ENCODE data around the gene GAS7. TPM values are rescaled to one million over a fixed set of nuclear protein-coding genes. Genes with fewer than 3 reads are reported as not detected.

The GAS7 gene
- total and polyA plus RNA-seq, 9 of the 15 experiments (the other 6 are each of a cell fraction or from before 2014, with no cell fraction given), result 0.11 to 0.33 TPM; not detected in 7

DNA sequence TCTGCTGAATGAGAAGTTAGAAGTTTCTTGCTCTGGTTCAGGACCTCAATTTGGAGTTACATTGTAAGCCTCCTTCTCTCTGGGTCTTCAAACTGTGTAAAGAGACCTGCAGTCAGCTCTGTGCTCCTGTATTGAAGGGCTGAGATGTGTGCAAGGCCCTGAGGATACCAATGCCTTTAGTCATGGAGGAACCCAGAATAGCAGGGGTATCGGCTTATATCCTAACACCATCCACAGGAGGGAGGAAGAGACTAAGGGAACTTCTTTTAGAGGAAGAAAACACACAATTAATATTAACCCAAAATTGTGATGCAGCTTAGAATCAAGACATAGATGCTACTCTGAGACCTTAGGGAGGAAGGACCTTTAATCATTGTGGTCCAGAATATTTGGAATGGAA lies 336.2 kb downstream of the GAS7 start (continued):
- TF ChIP-seq, protein P1, sequence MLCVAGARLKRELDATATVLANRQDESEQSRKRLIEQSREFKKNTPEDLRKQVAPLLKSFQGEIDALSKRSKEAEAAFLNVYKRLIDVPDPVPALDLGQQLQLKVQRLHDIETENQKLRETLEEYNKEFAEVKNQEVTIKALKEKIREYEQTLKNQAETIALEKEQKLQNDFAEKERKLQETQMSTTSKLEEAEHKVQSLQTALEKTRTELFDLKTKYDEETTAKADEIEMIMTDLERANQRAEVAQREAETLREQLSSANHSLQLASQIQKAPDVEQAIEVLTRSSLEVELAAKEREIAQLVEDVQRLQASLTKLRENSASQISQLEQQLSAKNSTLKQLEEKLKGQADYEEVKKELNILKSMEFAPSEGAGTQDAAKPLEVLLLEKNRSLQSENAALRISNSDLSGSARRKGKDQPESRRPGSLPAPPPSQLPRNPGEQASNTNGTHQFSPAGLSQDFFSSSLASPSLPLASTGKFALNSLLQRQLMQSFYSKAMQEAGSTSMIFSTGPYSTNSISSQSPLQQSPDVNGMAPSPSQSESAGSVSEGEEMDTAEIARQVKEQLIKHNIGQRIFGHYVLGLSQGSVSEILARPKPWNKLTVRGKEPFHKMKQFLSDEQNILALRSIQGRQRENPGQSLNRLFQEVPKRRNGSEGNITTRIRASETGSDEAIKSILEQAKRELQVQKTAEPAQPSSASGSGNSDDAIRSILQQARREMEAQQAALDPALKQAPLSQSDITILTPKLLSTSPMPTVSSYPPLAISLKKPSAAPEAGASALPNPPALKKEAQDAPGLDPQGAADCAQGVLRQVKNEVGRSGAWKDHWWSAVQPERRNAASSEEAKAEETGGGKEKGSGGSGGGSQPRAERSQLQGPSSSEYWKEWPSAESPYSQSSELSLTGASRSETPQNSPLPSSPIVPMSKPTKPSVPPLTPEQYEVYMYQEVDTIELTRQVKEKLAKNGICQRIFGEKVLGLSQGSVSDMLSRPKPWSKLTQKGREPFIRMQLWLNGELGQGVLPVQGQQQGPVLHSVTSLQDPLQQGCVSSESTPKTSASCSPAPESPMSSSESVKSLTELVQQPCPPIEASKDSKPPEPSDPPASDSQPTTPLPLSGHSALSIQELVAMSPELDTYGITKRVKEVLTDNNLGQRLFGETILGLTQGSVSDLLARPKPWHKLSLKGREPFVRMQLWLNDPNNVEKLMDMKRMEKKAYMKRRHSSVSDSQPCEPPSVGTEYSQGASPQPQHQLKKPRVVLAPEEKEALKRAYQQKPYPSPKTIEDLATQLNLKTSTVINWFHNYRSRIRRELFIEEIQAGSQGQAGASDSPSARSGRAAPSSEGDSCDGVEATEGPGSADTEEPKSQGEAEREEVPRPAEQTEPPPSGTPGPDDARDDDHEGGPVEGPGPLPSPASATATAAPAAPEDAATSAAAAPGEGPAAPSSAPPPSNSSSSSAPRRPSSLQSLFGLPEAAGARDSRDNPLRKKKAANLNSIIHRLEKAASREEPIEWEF (CRISPR knock-in tag; IDR thresholded peaks at IDR 0.05), result no peak

DNA sequence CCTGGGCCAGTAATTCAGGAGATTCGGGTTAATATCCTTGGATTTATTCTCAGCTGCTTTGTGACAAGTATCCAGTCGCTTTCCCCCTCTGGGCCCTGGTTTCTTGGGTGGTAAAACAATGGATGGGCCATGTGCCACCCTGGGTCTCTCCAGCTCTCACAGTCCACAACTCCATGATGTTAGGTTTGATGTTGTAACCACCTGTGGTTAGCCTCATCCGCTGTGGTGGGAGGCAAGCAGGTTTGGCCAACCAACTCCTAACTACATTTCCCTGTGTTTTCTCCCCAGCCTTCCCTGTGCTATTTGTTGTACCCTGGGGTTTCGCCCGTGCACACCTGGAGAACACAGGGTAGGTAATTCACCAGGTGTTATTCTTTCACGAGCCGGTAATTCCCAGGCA lies 337.6 kb downstream of the GAS7 start:
- intact Hi-C loops (cut with micrococcal nuclease) (no loop called here), in situ Hi-C loops (cut with MboI) (no loop called here)
- Histone ChIP-seq H3K36me3 (ENCODE audit: control insufficient read depth, insufficient read depth, low read length) (no peaks in the 10 kb centered on the region), H3K4me1 (replicated peaks in 1 of 2; ENCODE audit: control insufficient read depth in 2 of 2, insufficient read depth in 2 of 2, low read length in 2 of 2) (no peaks in the 10 kb centered on the region), H3K9me3 (replicated peaks; ENCODE audit: control insufficient read depth, insufficient read depth, low read depth, low read length) (no peaks in the 10 kb centered on the region), H3K27ac (ENCODE audit: extremely low read depth, low read depth, low read length) (no peak overlapping the region), H3K4me2 (ENCODE audit: insufficient read depth, low read length) (no peak overlapping the region), H3K27me3 (ENCODE audit: control insufficient read depth in 2 of 2, insufficient read depth in 2 of 2, low read length in 2 of 2) (no peaks in the 10 kb centered on the region), H3K9ac (ENCODE audit: insufficient read depth in 1 of 2, low read depth in 2 of 2, low read length in 2 of 2) (no peak overlapping the region), H3K79me2 (ENCODE audit: control insufficient read depth, insufficient read depth, low read length) (no peaks in the 10 kb centered on the region), H3K4me3 (no peak overlapping the region), H2AFZ (ENCODE audit: low read depth, low read length) (no peak overlapping the region), H4K20me1 (replicated peaks; ENCODE audit: control insufficient read depth, insufficient read depth, low read length) (no peaks in the 10 kb centered on the region), H3K9me1 (ENCODE audit: control insufficient read depth, insufficient read depth, low read length) (no peaks in the 10 kb centered on the region)
- TF ChIP-seq HMG20A (CRISPR knock-in tag; conservative IDR thresholded peaks at IDR 0.05) (no peak), POU5F1 (IDR thresholded peaks at IDR 0.05; ENCODE audit: borderline replicate concordance, low read depth, low read length, partially characterized antibody) (no peak)
- no TSS peak for BruUV-seq (replicated peaks)
- CTCF ChIA-PET (ENCODE audit: low intra/inter-chr PET ratio), result no interaction called here
- ATAC-seq (no peak), DNase-seq (ENCODE audit: extremely low read depth in 1 of 4, low spot score in 3 of 4) (no peak), FAIRE-seq (no peak)
- 2% methylated on average over 7 of the region's 7 CpGs for WGBS (ENCODE audit: insufficient coverage, low coverage, missing lambda C conversion rate)
- POLR2A ChIA-PET, result no interaction called here

Other genes starting within 250 kb of the GAS7 start
- gene MYH13, start 174.4 kb upstream of the GAS7 start, total RNA-seq (2014; rRNA removed), result not detected in 2 replicates
- gene MYH13, start 174.4 kb upstream of the GAS7 start, total RNA-seq (2014; rRNA removed; fragmentation: Illumina TruSeq; extraction: Trizol), result not detected in 2 replicates
- gene MYH13, start 174.4 kb upstream of the GAS7 start, total RNA-seq (2015; rRNA removed; fragmentation: Illumina TruSeq; extraction: Trizol), result not detected in 2 replicates
- gene MYH13, start 174.4 kb upstream of the GAS7 start, total RNA-seq (2021), result not detected in 2 replicates
- gene MYH13, start 174.4 kb upstream of the GAS7 start, polyA plus RNA-seq (2011; rRNA removed), result not detected in 2 replicates
- not detected in 2 replicates for gene MYH13, start 174.4 kb upstream of the GAS7 start, polyA plus RNA-seq (2014; fragmentation: Illumina TruSeq; extraction: Trizol)
- under 1 TPM in 1 of 2 experiments, not detected in 1; 0.01 TPM for gene MYH13, start 174.4 kb upstream of the GAS7 start, polyA plus RNA-seq (2014; fragmentation: Nextera tagmentation; extraction: Ambion mirVana)
- gene MYH13, start 174.4 kb upstream of the GAS7 start, polyA plus RNA-seq (2014; rRNA removed), result not detected in 2 replicates
- not detected in 2 replicates for gene MYH8, start 223.3 kb upstream of the GAS7 start, total RNA-seq (2014; rRNA removed)
- not detected in 2 replicates for gene MYH8, start 223.3 kb upstream of the GAS7 start, total RNA-seq (2014; rRNA removed; fragmentation: Illumina TruSeq; extraction: Trizol)
- not detected in 2 replicates for gene MYH8, start 223.3 kb upstream of the GAS7 start, total RNA-seq (2015; rRNA removed; fragmentation: Illumina TruSeq; extraction: Trizol)
- not detected in 2 replicates for gene MYH8, start 223.3 kb upstream of the GAS7 start, total RNA-seq (2021)
- not detected in 2 replicates for gene MYH8, start 223.3 kb upstream of the GAS7 start, polyA plus RNA-seq (2011; rRNA removed)
- gene MYH8, start 223.3 kb upstream of the GAS7 start, polyA plus RNA-seq (2014; fragmentation: Illumina TruSeq; extraction: Trizol), result not detected in 2 replicates
- gene MYH8, start 223.3 kb upstream of the GAS7 start, polyA plus RNA-seq (2014; fragmentation: Nextera tagmentation; extraction: Ambion mirVana), result under 1 TPM; 0.01 to 0.03 TPM
- 0.05 TPM in 1 of 2 replicates, not detected in the other for gene MYH8, start 223.3 kb upstream of the GAS7 start, polyA plus RNA-seq (2014; rRNA removed)